GM18499 (cell line): Measurements from ENCODE around the gene AXIN2.

Source experiments
- ATAC-seq: cut with Tn5 transposase; IDR thresholded peaks from one replicate; pipeline ENCODE4 v1.9.1; 2021; ENCODE audit warnings: moderate number of reproducible peaks; ENCODE audit not compliant: insufficient read depth, unreplicated experiment

AXIN2 gene

DNA sequence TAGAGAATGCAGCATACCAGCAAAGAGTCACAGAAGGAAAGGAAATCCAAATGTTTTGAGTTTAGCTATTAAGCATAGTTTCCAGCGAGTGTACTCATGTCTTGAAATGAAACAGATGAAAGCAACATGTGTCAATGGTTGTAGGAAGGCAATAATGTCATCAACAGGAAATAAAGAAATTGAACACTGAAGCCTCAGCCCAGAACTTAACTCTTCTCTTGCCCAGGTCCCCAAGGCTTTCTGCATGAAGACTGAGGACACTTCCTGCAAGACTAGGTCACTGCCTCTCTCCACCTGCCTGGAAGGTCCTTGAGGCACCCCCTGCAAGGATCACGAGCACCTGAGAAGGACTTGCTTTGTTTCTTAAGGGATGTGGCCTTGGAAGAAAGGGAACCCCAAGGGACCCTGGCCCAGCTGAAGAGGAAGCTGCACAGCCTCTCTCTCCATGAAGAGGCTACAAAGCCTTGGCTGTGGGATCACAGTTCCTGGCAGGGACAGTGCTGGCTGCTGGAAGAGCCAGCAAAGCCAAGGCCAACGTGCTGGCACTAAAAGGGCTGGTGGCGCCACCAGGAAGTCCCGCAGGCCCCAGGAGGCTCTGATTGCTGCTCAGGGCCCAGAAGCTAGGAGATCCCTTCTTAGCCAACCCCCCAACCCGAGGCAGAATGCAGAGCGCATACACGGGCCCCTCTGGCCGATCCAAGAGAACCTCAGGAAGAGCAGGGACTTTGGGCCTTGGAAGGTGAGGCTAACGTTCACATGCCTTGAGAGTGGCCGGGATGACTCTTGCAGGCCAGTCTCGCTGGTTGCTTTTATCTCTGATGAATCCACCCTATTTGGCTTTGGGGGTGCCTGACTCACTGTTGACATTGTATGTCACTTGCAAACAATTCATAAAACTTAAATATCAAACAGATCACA, 23.4 kb upstream of the AXIN2 start:
- ATAC-seq = no peak

DNA sequence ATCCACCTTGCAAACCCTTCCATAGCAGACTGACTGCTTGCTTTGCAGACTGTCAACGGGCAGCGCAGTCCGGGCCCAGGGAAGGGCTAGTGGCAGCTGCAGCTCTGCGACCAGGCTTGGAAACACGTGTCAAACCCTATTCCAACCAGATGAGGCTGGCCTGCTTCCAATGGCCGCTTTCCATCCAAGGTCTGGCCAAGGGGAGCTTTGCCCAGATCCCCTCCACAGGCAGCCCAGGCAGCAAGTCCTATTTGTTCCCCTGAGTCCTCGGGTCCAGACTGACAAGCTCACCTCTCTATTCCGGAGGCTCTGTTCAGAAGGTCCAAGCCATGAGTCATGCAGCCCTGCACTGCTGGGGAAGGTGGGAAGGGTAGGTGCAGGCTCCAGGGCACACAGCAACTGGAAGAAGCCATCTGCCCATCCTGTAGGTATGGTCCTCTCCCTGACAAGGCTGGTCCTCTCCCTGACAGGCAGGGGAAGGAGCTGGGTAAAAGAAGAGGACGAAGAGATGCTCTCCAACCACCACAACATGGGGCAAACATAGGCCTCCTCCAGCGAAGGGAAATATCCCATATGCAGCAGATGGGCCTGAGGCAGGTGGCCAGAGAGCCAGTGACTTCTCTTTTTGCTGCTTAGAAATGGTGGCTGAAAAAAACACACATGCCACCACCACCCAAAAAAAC, 22.6 kb upstream of the AXIN2 start:
- ATAC-seq = no peak

DNA sequence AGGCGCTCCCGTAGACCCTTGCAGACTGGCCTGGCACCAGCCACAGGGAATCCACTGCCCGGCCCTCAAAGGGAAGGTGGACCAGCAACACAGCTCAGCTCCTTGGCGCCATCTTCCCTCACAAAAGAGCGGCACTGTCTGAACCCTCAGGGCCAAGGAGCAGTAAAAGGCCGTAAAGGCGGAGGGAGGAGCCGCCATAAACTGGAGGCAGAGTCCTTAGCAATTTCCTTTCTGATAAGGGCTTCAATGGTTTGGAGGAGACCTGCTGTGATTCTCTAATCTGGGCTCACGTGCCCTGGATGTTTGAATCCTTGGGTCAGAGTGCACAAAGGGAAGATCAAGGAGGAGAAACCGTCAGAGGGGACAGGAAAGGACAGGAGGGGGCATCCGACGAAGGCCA, 15.5 kb upstream of the AXIN2 start:
- no peak for ATAC-seq

DNA sequence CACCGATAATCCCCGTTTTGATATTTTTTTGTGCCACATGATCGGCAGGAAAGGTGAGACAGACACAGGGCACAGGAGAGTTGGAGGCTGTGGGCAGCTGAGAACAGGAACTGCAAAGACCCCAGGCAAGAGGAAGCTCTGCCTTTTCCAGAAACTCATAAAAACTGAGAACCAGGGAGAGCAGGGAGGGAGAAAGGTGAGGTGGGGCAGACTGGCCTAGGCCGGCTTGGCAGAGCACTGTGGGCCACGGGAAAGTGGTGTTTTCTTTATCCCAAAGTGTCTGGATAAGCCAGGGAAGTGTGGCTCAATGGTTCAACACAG, 11.8 kb upstream of the AXIN2 start:
- no peak for ATAC-seq

DNA sequence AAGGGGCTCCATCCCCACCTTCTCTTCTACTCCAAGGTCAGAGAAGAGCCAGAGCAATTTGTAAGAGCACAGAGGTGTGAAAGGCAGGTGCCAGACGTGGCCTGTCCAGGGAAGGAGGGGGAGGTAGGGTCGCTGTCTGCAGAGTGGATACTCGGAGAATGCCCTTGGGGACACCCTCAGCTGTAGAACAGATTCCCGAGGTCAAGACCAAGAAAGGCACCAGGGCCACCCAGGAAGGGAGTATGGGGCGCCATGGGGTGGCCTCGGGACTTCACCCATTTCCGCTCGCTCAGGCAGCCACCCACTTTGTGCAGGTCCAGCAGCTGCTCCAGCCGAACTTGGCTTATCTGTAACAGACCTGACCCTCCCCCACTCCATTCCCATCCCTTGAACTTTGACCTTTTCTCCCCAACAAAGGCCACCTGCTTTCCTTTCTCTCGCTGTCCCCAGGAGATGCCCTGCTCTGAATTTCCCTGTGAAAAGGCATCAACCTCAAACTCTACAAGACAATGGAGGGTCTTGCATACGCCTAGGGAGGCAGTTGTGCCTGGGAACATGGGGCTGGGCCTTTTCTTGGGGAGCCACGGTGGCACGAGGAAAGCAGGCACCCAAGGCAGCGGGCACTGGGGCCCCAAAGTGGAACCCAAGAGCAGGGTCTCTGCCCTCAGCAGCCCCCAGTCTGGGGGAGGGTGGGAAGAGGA, 11.3 kb upstream of the AXIN2 start:
- no peak for ATAC-seq

DNA sequence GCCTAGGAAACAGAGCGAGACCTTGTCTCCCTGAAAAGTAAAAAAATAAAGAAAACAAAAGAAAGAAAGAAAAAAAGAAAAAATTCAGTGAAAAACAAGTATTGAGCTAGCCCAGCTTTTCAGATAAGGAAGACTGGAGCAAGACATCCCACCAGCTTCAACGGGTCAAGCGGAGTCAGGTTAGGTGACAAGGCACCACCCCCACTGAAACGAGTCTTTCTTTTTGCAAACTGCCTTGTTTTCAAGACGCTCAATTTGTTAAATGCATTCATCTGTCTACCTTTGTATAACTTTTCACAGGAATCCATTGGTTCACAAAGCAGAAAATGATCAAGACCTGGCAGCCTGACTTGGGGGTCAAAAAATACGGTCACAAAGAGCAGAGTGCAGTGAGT, 10.7 kb upstream of the AXIN2 start:
- no peak for ATAC-seq

DNA sequence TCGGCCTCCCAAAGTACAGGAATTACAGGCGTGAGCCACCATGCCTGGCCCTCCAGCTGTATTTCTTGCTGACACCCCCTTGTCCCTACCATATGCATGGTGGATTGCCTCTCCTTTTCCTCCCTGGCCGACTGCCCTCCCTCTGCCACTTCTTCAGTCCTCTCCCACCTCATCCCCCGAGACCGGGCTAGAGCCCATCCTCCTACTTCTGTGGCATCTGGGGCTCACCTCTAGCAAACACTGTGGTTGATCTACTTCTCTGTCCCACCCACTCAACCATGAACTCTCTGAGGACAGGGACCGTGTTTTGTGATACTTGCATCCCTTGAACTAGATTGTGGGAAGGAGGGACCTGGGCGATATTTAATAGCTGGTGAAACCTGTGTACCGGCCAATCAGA, 7.5 kb upstream of the AXIN2 start:
- no peak for ATAC-seq

DNA sequence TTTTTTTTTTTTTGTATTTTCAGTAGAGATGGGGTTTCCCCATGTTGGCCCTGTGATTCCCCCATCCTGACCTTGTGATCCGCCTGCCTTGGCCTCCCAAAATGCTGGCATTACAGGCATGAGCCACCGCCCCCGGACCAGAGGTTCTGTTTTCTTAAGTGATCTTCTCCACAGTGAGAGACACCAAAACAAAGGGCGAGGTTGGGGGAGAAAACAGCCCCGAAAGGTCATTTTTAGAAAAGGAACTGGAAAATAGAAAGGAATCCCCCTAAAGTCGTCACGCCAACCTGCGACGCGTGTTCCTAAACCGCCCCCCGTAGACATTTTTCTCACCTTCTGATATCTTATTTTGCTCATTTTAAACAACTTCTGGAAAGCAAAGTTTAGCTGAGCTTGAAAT, 6.1 kb upstream of the AXIN2 start:
- no peak for ATAC-seq

DNA sequence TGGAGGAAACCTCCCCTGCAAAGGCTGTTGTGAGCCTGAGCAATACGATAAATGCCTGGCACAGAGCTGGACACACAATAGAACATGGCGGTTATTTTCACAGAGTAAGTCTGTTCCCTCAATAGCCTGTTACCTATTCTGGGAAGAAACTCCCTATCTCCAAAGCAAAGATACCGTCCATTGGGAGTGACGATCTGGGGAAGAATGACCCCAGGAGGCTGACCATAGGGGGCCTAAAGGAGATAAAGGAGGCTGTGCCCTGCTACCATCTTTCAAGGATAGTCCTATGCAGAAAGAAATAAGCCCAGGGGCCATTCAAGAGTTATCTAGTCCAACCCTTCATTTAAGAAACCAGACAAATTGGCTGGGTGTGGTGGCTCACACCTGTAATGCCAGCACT, 4.1 kb upstream of the AXIN2 start:
- no peak for ATAC-seq

DNA sequence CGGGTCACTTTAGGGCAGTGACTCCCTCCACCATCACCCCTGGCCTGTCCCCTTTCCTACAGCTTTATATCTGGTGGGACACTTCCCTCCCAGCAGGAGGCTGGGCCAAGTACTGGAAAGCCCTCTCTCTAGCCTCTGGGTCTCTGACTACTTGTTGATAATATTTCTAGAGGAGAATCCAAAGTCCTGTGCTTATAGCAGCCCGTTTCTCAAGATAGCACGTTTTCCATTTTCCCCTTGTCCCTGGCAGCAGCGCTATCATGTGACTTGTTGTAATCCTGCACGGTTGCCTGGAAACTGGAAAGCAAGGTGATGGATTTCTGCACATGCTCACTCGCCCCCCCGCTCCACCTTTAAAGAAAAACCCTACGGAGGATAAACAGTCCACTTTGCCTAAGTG, 3.3 kb upstream of the AXIN2 start:
- ATAC-seq = no peak

DNA sequence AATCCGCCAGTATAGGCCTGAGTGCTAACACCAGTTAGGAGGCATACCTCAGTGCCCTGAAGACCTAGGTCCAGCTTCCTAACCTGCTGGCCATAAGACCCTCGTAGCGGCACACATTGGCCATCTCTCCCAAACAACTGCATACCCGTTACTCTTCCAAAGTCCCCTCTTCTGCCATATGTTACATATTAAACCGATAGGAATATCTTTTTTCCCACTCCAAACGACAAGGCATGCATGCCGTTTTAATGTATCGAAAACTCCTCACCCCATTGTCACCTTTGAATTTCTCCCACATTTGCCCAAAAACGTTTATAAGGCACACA, 721 bp upstream of the AXIN2 start:
- no peak for ATAC-seq

DNA sequence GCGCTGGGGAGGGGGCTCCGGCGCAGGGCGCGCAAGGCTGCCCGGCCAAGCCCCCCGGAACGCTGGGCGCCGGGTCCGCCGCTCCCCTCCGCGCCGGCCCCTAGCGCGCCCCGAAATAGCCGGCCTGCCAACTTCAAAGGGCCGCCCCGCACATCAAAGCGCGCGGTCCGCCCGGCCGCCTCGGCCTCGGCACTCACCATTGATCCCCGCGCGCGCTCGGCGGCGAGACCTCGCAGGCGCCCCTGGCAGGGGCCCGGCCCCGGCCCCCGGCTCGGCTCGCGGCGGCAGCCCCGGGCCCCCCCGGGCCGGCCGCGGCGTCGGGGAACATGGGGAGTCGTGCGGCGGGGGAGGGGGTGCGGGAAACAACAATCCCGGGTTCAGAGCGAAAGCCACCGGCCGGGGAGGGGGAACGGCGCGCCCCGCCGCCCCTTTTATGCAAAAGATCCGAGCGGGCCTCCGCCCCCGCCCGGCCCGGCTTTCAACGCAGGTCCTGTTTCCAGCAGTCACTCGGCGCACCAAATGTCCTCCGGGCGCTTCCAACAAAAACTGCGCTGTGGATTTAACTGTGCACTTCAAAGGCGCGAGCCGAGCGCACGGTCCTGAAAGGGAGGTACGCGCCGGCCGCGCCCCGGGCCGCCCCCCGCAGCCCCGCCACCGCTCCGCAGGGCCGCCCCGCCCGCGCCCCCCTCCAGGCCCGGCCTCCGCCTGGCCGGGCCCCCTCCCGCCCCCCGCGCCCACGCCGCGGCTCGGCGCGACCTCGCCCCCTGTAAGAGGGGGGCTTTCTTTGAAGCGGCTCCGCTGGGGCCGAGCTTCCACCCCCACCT, 608 bp downstream of the AXIN2 start:
- ATAC-seq = no peak

DNA sequence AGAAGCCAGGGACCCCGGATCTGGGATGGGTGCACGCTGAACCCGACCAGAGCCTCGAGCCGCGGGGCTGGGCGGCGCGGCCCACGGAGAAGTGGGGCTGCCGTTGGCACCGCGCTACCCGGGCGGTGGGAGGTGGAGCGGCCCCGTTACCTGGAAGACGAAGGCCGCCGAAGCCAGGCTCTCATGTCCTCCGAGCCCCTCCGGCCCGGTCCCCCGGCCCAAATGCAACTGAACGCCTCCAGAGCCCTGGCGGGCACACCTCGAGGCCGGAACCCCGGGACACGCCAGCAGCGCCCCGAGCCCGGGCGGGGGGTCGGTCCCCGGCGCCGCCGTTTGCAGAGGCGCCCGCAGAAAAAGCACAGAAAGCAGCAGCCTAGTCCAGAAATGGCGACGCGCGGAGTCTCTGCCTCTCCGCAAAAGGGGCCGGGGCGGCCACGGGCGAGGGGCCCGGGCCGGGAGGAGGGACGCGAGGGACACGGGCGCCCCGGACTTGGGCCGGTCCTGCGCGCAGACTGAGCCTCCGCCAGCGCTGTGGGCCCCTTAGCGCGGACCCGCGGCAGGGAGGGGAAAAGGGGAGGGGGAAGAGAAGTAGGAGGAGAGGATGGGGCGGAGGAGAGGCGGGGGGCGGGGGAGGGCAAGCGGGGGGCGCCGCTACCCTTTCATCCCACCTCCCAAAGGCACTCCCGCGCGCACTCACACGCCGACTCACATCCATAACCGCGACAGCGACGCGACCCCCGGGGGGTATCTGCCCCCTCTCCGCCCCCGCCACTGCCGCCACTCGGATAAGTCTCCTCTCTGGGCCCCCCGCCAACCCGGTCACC, 1.4 kb downstream of the AXIN2 start:
- ATAC-seq = no peak

DNA sequence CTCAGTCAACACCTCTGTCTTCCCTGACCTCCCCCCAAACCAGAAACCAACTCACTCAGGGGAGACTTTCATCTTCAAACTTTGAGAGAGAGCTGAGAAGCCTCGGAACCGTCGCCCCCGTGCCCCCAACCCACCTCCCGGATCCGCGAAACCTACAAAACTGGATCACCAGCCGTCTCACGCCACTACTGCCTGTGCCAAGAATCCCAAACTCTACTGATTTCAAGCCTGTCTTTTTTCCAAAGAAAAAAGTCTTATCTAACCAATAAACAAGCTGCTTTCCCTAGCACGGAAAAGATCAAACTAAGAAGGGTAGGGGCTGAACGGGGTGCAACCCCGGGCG, 2.0 kb downstream of the AXIN2 start:
- ATAC-seq = no peak

DNA sequence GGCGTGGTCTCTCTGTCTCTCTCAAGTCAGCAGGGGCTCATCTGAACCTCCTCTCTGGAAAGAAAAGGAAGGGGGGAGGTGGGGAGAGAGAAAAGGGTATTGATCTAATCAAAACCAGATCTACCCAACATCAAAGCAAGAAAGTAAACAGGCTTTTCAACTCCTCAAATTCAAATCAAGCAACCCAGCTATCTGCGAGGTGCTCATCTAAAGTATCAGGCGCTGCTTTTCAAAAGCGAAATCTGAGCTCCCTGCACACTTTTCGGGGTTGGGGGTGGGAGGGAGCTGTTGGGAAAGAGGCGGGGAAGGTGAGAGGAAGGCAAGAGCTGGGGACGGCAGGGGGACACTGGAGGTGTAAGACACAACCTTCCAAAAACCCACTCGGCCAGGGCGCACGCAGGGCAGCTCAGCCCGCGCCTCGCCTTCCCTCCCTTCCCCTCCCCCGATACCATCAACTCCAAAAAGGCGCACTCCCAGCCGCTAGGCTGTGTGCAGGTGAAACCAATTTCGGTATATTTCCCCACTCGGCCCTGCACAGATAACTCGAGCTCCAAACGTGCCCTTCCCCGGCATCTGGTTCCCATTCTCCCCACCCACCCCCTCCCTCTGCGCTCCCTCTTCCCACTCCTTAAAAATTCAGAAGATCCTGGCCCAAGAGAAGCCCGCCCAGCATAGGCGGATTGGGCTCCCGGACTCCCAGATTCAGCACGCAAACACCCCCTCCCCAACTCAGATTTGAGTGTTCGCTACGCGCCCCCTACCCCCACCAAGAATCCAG, 2.6 kb downstream of the AXIN2 start:
- ATAC-seq = no peak

DNA sequence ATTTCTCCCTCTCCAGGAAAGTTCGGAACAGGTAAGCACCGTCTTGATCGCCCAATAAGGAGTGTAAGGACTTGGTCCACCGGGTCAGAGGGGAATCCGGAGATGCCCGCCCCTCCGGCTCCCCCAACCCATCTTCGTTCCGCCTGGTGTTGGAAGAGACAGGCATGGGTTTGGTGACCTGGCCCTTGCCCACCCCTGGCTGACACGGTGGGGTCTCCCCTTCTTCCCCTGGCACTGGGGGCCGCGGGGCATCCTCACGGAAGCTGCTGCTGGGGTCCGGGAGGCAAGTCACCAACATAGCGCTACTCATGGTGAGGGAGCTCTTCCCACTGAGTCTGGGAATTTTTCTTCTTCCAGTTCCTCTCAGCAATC, 3.2 kb downstream of the AXIN2 start:
- no peak for ATAC-seq

DNA sequence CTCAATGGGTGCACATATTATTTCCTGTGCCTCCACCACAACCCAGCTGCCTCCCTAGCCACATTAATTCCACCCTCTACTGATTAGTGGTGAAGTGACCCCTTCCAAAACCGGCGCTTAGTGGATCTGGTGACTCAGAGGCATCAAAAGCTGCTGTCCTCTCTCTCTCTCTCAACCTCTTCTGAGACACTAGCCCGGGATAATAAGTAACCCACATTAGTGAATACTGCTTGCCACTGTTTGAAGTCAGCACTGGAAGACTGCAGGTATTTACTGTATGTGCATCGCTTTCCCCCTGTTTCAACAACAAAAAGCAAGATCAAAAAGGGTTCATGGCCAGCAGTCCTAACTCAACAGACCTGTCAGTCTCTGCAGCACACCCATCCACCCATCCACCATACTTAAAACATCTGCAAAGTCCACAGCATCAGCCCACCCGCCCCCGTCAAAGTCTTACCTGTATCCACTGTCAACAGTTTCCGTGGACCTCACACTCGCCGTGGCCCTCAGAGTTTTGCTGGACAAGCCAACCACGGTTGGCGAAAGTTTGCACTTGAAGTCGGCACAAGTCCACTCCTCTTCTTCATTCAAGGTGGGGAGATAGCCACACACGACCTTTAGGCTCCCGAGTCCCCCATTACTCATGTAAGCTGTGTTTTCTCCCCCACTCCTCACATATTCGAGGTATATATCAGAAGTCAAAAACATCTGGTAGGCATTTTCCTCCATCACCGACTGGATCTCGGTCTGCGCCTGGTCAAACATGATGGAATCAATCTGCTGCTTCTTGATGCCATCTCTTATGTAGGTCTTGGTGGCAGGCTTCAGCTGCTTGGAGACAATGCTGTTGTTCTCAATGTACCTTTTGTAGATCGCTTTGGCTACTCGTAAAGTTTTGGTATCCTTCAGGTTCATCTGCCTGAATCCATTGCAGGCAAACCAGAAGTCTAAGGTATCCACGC, 3.8 kb downstream of the AXIN2 start:
- no peak for ATAC-seq

DNA sequence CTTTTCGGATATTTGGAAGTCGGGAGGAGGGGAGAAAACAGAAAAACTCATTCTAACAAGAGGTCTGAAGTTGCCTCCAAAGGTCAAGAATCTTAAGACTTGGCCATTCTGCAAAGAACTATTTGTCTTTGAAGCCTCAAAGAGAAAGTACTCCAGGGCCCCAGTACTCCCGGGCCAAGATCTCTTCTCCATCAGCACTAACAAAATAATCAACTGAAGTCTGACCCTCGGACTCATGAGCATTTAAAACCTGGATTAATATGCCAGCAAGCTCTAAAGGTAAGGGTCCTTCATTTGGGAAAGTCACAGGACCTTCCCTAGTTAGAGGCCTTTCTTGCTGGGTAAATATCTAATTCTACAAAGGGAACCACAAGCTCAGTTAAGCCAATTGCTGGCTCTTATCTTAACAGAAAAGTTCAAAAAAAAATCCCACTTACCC, 4.5 kb downstream of the AXIN2 start:
- no peak for ATAC-seq
